Hematopoietic multipotent progenitor cell treated with erythropoietin and hydrocortisone succinate and interleukin-3 and kit ligand, for 8 days (in vitro differentiated cells): ENCODE results near the gene MCM5.
A peak's percentile ranks its signal among the peaks of the same experiment; 100 is the strongest.
"Not testable (repeated sequence)": the region's sequence is repeated elsewhere in the genome, so short reads cannot be mapped to it uniquely, and the experiment has no call there.

Experiments
- DNase-seq: peaks from one replicate; pipeline ENCODE4 v3.0.0-alpha.2; 2015

The MCM5 gene

GRCh38 chr22:35452810-35453743 is 53.1 kb downstream of the MCM5 start:
- no peak for DNase-seq

- no peak for DNase-seq
Measured at GRCh38 chr22:35454416-35455054, 54.6 kb downstream of the MCM5 start.

GRCh38 chr22:35455529-35455928 is 55.6 kb downstream of the MCM5 start:
- DNase-seq = no peak

- no peak for DNase-seq
Measured at GRCh38 chr22:35456757-35457156, 56.8 kb downstream of the MCM5 start.

- DNase-seq = no peak
Measured at GRCh38 chr22:35457729-35458546, 58.0 kb downstream of the MCM5 start.

GRCh38 chr22:35458547-35459422 is 58.8 kb downstream of the MCM5 start:
- DNase-seq = no peak

GRCh38 chr22:35459423-35459894 is 59.5 kb downstream of the MCM5 start:
- DNase-seq = no peak

- not testable (repeated sequence) for DNase-seq
Measured at GRCh38 chr22:35459976-35460375, 60.0 kb downstream of the MCM5 start.

GRCh38 chr22:35460688-35461087 is 60.7 kb downstream of the MCM5 start:
- DNase-seq = no peak

GRCh38 chr22:35462498-35463230 is 62.7 kb downstream of the MCM5 start:
- DNase-seq = no peak

GRCh38 chr22:35463231-35463933 is 63.4 kb downstream of the MCM5 start:
- no peak for DNase-seq

GRCh38 chr22:35464399-35464798 is 64.5 kb downstream of the MCM5 start:
- DNase-seq = no peak

- no peak for DNase-seq
Measured at GRCh38 chr22:35465109-35465701, 65.3 kb downstream of the MCM5 start.

GRCh38 chr22:35467681-35468434 is 67.9 kb downstream of the MCM5 start:
- no peak for DNase-seq

- peak; percentile 17 for DNase-seq
Measured at GRCh38 chr22:35470903-35471321, 71.0 kb downstream of the MCM5 start.

GRCh38 chr22:35471566-35471965 is 71.6 kb downstream of the MCM5 start:
- not testable (repeated sequence) for DNase-seq

- DNase-seq = no peak
Measured at GRCh38 chr22:35472488-35472887, 72.5 kb downstream of the MCM5 start.

GRCh38 chr22:35473971-35474370 is 74.0 kb downstream of the MCM5 start:
- no peak for DNase-seq
